Spleen (tissue), 11 donors: ENCODE results near the gene ATP1A1. TPM values are rescaled to one million over a fixed set of nuclear protein-coding genes. Genes with fewer than 3 reads are reported as not detected.

Source experiments
- DNase-seq: peaks from one replicate; pipeline ENCODE4 v3.0.0-alpha.2; 2020
- H3K27ac ChIP-seq, 8 donors: fragments of 200-600 bp; sonication (generic) in 7 of 8; 1 replicate in 4 of 8; 2 replicates in 4 of 8; pipeline versions ENCODE4 v1.5.0 to v1.8.0; 2016 to 2021; ENCODE audit warnings: inconsistent platforms in 4 of 8, mild to moderate bottlenecking in 4 of 8, moderate library complexity in 1 of 8
- H3K27me3 ChIP-seq, 7 donors: fragments of 200-600 bp; sonication (generic) in 6 of 7; replicated peaks in 1 of 7; 1 replicate in 4 of 7; 2 replicates in 3 of 7; pipeline versions ENCODE4 v1.5.0 to v1.8.0; 2016 to 2021; ENCODE audit warnings: inconsistent platforms in 3 of 7, mild to moderate bottlenecking in 1 of 7
- H3K36me3 ChIP-seq, 6 donors: fragments of 200-600 bp; sonication (generic) in 5 of 6; 1 replicate in 4 of 6; 2 replicates in 2 of 6; pipeline versions ENCODE4 v1.5.0 to v1.8.0; 2016 to 2021; ENCODE audit warnings: inconsistent platforms in 2 of 6
- H3K4me1 ChIP-seq, 6 donors: fragments of 200-600 bp; sonication (generic) in 5 of 6; 1 replicate in 3 of 6; 2 replicates in 3 of 6; pipeline versions ENCODE4 v1.5.0 to v1.8.0; 2016 to 2021; ENCODE audit warnings: inconsistent platforms in 3 of 6
- H3K4me3 ChIP-seq, 8 donors: fragments of 200-600 bp; sonication (generic) in 7 of 8; 1 replicate in 4 of 8; 2 replicates in 4 of 8; pipeline versions ENCODE4 v1.5.0 to v1.8.0; 2016 to 2021; ENCODE audit warnings: inconsistent platforms in 4 of 8, mild to moderate bottlenecking in 4 of 8, moderate library complexity in 2 of 8
- H3K9me3 ChIP-seq, 8 donors: fragments of 200-600 bp; sonication (generic) in 7 of 8; 1 replicate in 4 of 8; 2 replicates in 4 of 8; pipeline versions ENCODE4 v1.5.0 to v1.8.0; 2016 to 2021; ENCODE audit warnings: inconsistent platforms in 4 of 8
- CTCF ChIP-seq, 11 experiments: fragments of 200-600 bp in 7 of 11; fragments of 450-650 bp in 4 of 11; sonication (generic) in 4 of 11; IDR thresholded peaks in 8 of 11; conservative IDR thresholded peaks in 3 of 11; 1 replicate in 7 of 11; 2 replicates in 4 of 11; pipeline versions ENCODE4 v1.4.0 to v1.8.0; 2016 to 2021; ENCODE audit warnings: antibody characterized with exemption in 11 of 11, inconsistent platforms in 4 of 11, mild to moderate bottlenecking in 1 of 11
- POLR2A ChIP-seq, 3 donors: fragments of 450-650 bp; IDR thresholded peaks; one replicate each; pipeline ENCODE4 v1.5.1; 2017; ENCODE audit warnings: antibody characterized with exemption in 3 of 3, mild to moderate bottlenecking in 1 of 3
- POLR2AphosphoS5 ChIP-seq, 3 donors: sonication (generic); formaldehyde crosslinking; IDR thresholded peaks; one replicate each; pipeline ENCODE4 v1.5.1; 2017; ENCODE audit warnings: antibody characterized with exemption in 3 of 3
- WGBS, 5 donors: extraction: QIAGEN DNeasy Blood & Tissue Kit in 3 of 5; methylation state at CpG; one replicate each; pipeline versions ENCODE4 v1.1.5 to v1.1.7; 2013 to 2018; 5-methylcytosine and 5-hydroxymethylcytosine counted together
- intact Hi-C: fragments of 100-400 bp; cut with DNase I; formaldehyde crosslinking; loops from one replicate; pipeline ENCODE4 v1.15.0; 2023; ENCODE audit warnings: low total_unique reads
- polyA plus RNA-seq, 3 donors: library from polyadenylated mRNA; stranded (reverse); fragments of 200-250 nt; gene quantifications; one replicate each; pipeline ENCODE4 v1.2.1, GENCODE V29; 2013
- total RNA-seq, 7 donors: library from RNA; depleted of rRNA in 3 of 7; stranded (reverse); fragments of >200 nt in 3 of 7; fragmentation: NEBNext Ultra II Directional in 4 of 7; extraction: Animal tissue kit (Norgen Biotek cat#: 25700) in 4 of 7; gene quantifications; one replicate each; pipeline versions ENCODE4 v1.1.0 to v1.2.1, GENCODE V29; 2016 to 2021
- donor health status: healthy with polysubstance abuse.
- donor health status: DM: no; HTN: no; CAD: no; lungs with moderate emphysema.
- donor health status: DM: no; HTN: no; CAD: no.
- donor health status: Bipolar disorder and iron deficiency.
- donor health status: healthy.
- donor health status: DM: no; HTN: no; CAD: no.
- donor health status: DM: yes; HTN: yes; CAD: no.

ATP1A1 gene
- total and polyA plus RNA-seq, 10 donors = 34.5 to 209 (median 130) TPM

- intact Hi-C loops = no loop called here
- no peak overlapping the region for H3K4me3 ChIP-seq
- no peaks in the 10 kb centered on the region for H3K27me3 ChIP-seq
- no peaks in the 10 kb centered on the region for H3K36me3 ChIP-seq
- H3K27ac ChIP-seq = no peak overlapping the region
- 69 to 84% (median 79%) methylated on average over 5 of the region's 5 CpGs for WGBS, 5 donors
- TF ChIP-seq POLR2A (IDR thresholded peaks at IDR 0.05) (no peak), CTCF (IDR thresholded peaks at IDR 0.05 in 8 of 11, conservative IDR thresholded peaks at IDR 0.05 in 3 of 11) (no peak), POLR2AphosphoS5 (IDR thresholded peaks at IDR 0.05) (no peak)
- H3K4me1 ChIP-seq = peaks cover 14 to 39% (median 27%) of the 10 kb centered on the region in 6 donors
- no peaks in the 10 kb centered on the region for H3K9me3 ChIP-seq
- no peak for DNase-seq
Measured at GRCh38 chr1:116415699-116416533, 42.9 kb downstream of the ATP1A1 start.

GRCh38 chr1:116416854-116417513 lies 43.9 kb downstream of the ATP1A1 start:
- H3K4me1 ChIP-seq = peaks cover 14 to 39% (median 27%) of the 10 kb centered on the region in 6 donors
- DNase-seq = no peak
- TF ChIP-seq POLR2AphosphoS5 (IDR thresholded peaks at IDR 0.05) (no peak), POLR2A (IDR thresholded peaks at IDR 0.05) (no peak), CTCF (IDR thresholded peaks at IDR 0.05 in 8 of 11, conservative IDR thresholded peaks at IDR 0.05 in 3 of 11) (no peak)
- intact Hi-C loops = no loop called here
- H3K36me3 ChIP-seq = no peaks in the 10 kb centered on the region
- 89 to 95% (median 92%) methylated on average over 4 of the region's 4 CpGs for WGBS, 5 donors
- no peak overlapping the region for H3K27ac ChIP-seq
- no peaks in the 10 kb centered on the region for H3K27me3 ChIP-seq
- H3K9me3 ChIP-seq = no peaks in the 10 kb centered on the region
- peak overlapping the region in 1 of 8 donors; percentile 86 for H3K4me3 ChIP-seq

- Histone ChIP-seq H3K4me3 (peak overlapping the region; percentile 63 to 86 (median 72)), H3K36me3 (no peaks in the 10 kb centered on the region), H3K27me3 (no peaks in the 10 kb centered on the region), H3K9me3 (no peaks in the 10 kb centered on the region), H3K27ac (peak overlapping the region in 4 of 8 donors; percentile 51 to 85 (median 83)), H3K4me1 (peaks cover 14 to 39% (median 27%) of the 10 kb centered on the region in 6 donors)
- DNase-seq = no peak
- WGBS, 5 donors = 64 to 82% (median 69%) methylated on average over 6 of the region's 6 CpGs
- intact Hi-C loops = no loop called here
- no peak for TF ChIP-seq CTCF (IDR thresholded peaks at IDR 0.05 in 8 of 11, conservative IDR thresholded peaks at IDR 0.05 in 3 of 11)
- TF ChIP-seq POLR2AphosphoS5 (IDR thresholded peaks at IDR 0.05) = no peak
- TF ChIP-seq POLR2A (IDR thresholded peaks at IDR 0.05) = no peak
Measured at GRCh38 chr1:116417678-116418077, 44.6 kb downstream of the ATP1A1 start.
